Thyroid gland (tissue), 4 donors: ENCODE data around the gene STON1.

Source experiments
- CTCF ChIP-seq, 6 experiments: fragments of 200-600 bp in 3 of 6; fragments of 450-650 bp in 3 of 6; sonication (generic) in 3 of 6; IDR thresholded peaks; one replicate each; pipeline ENCODE4 v1.5.1; 2016 to 2019; ENCODE audit warnings: antibody characterized with exemption in 6 of 6, mild to moderate bottlenecking in 2 of 6, inconsistent platforms in 1 of 6, moderate library complexity in 1 of 6
- POLR2A ChIP-seq, 2 donors: fragments of 450-650 bp; IDR thresholded peaks; one replicate each; pipeline ENCODE4 v1.6.1; 2017; ENCODE audit warnings: antibody characterized with exemption in 2 of 2, mild to moderate bottlenecking in 2 of 2, moderate library complexity in 1 of 2

GRCh38 chr2:48635786-48636185, 105.8 kb downstream of the STON1 start:
- TF ChIP-seq CTCF (IDR thresholded peaks at IDR 0.05) (no peak), POLR2A (IDR thresholded peaks at IDR 0.05) (no peak)
